ENCODE data around the gene CDK15.

Gene CDK15

GRCh38 chr2:201816657-201817575 lies 10.6 kb downstream of the CDK15 start:
- no peak overlapping the region for H3K9ac ChIP-seq (ENCODE audit: low read length)
- no peaks in the 10 kb centered on the region for H3K9me3 ChIP-seq (ENCODE audit: low read length)
- H3K36me3 ChIP-seq (ENCODE audit: insufficient read depth, low read length) = no peaks in the 10 kb centered on the region
- no peaks in the 10 kb centered on the region for H4K20me1 ChIP-seq (ENCODE audit: insufficient read depth, low read length)
- H3K4me3 ChIP-seq (ENCODE audit: low read depth, low read length, poor library complexity, severe bottlenecking) = no peak overlapping the region
- no peaks in the 10 kb centered on the region for H3K9me2 ChIP-seq (ENCODE audit: low read depth, low read length)
- no peaks in the 10 kb centered on the region for H3F3A ChIP-seq (ENCODE audit: insufficient read depth, low read length)
- no peaks in the 10 kb centered on the region for H3K27me3 ChIP-seq (ENCODE audit: insufficient read depth, low read length)
- no peaks in the 10 kb centered on the region for H3K4me1 ChIP-seq (ENCODE audit: insufficient read depth, low read length, severe bottlenecking)
- TF ChIP-seq EZH2 (IDR thresholded peaks at IDR 0.05; ENCODE audit: borderline replicate concordance, low read length) = no peak
- no peak for TF ChIP-seq CTCF (IDR thresholded peaks at IDR 0.05; ENCODE audit: low read length)
- H3K4me2 ChIP-seq (ENCODE audit: low read length) = no peak overlapping the region
- no peaks in the 10 kb centered on the region for H3K79me2 ChIP-seq (ENCODE audit: insufficient read depth, low read length)
- no peak overlapping the region for H3K27ac ChIP-seq (ENCODE audit: low read depth, low read length, poor library complexity, severe bottlenecking)
- H2AFZ ChIP-seq (ENCODE audit: low read length) = no peak overlapping the region

GRCh38 chr2:201820383-201821007 lies 14.2 kb downstream of the CDK15 start:
- H3K9me3 ChIP-seq (ENCODE audit: low read length) = no peaks in the 10 kb centered on the region
- H3K27ac ChIP-seq (ENCODE audit: low read depth, low read length, poor library complexity, severe bottlenecking) = no peak overlapping the region
- no peaks in the 10 kb centered on the region for H3F3A ChIP-seq (ENCODE audit: insufficient read depth, low read length)
- H3K4me1 ChIP-seq (ENCODE audit: insufficient read depth, low read length, severe bottlenecking) = no peaks in the 10 kb centered on the region
- no peaks in the 10 kb centered on the region for H3K79me2 ChIP-seq (ENCODE audit: insufficient read depth, low read length)
- H3K4me2 ChIP-seq (ENCODE audit: low read length) = no peak overlapping the region
- no peaks in the 10 kb centered on the region for H3K27me3 ChIP-seq (ENCODE audit: insufficient read depth, low read length)
- H3K4me3 ChIP-seq (ENCODE audit: low read depth, low read length, poor library complexity, severe bottlenecking) = no peak overlapping the region
- no peak overlapping the region for H2AFZ ChIP-seq (ENCODE audit: low read length)
- H3K36me3 ChIP-seq (ENCODE audit: insufficient read depth, low read length) = no peaks in the 10 kb centered on the region
- H4K20me1 ChIP-seq (ENCODE audit: insufficient read depth, low read length) = no peaks in the 10 kb centered on the region
- H3K9me2 ChIP-seq (ENCODE audit: low read depth, low read length) = no peaks in the 10 kb centered on the region
- no peak overlapping the region for H3K9ac ChIP-seq (ENCODE audit: low read length)
- TF ChIP-seq EZH2 (IDR thresholded peaks at IDR 0.05; ENCODE audit: borderline replicate concordance, low read length) (no peak), CTCF (IDR thresholded peaks at IDR 0.05; ENCODE audit: low read length) (no peak)

- Histone ChIP-seq H4K20me1 (ENCODE audit: insufficient read depth, low read length) (no peaks in the 10 kb centered on the region), H3K9ac (ENCODE audit: low read length) (no peak overlapping the region), H3K9me3 (ENCODE audit: low read length) (no peaks in the 10 kb centered on the region), H3K27me3 (ENCODE audit: insufficient read depth, low read length) (no peaks in the 10 kb centered on the region), H3F3A (ENCODE audit: insufficient read depth, low read length) (no peaks in the 10 kb centered on the region), H3K4me2 (ENCODE audit: low read length) (no peak overlapping the region), H3K79me2 (ENCODE audit: insufficient read depth, low read length) (no peaks in the 10 kb centered on the region), H3K4me1 (ENCODE audit: insufficient read depth, low read length, severe bottlenecking) (no peaks in the 10 kb centered on the region), H3K4me3 (ENCODE audit: low read depth, low read length, poor library complexity, severe bottlenecking) (no peak overlapping the region), H3K36me3 (ENCODE audit: insufficient read depth, low read length) (no peaks in the 10 kb centered on the region), H3K9me2 (ENCODE audit: low read depth, low read length) (no peaks in the 10 kb centered on the region), H3K27ac (ENCODE audit: low read depth, low read length, poor library complexity, severe bottlenecking) (no peak overlapping the region), H2AFZ (ENCODE audit: low read length) (no peak overlapping the region)
- TF ChIP-seq EZH2 (IDR thresholded peaks at IDR 0.05; ENCODE audit: borderline replicate concordance, low read length) (no peak), CTCF (IDR thresholded peaks at IDR 0.05; ENCODE audit: low read length) (no peak)
These were observed 14.7 kb downstream of the CDK15 start for GRCh38 chr2:201821080-201821479.

All from OCI-LY1 (cell line).